GM12878 (cell line): ENCODE results near the gene MAST3. TPM values are rescaled to one million over a fixed set of nuclear protein-coding genes. Genes with fewer than 3 reads are reported as not detected.
A peak's percentile ranks its signal among the peaks of the same experiment; 100 is the strongest.

Experiments
- BRCA1 ChIP-seq: IDR thresholded peaks from 2 replicates; pipeline ENCODE4 v1.6.1; 2011; ENCODE audit warnings: low read depth, low read length, improper control_type of control experiment
- HDAC6 ChIP-seq: fragments of 200-600 bp; sonication (generic); IDR thresholded peaks from one replicate; pipeline ENCODE4 v1.8.0; 2017; ENCODE audit warnings: antibody characterized with exemption; ENCODE audit not compliant: unreplicated experiment
- MEF2B ChIP-seq: fragments of 450-650 bp; IDR thresholded peaks from 2 replicates; pipeline ENCODE4 v1.6.1; 2018; ENCODE audit warnings: mild to moderate bottlenecking, moderate library complexity; ENCODE audit not compliant: partially characterized antibody, poor library complexity, severe bottlenecking
- NFYA ChIP-seq: IDR thresholded peaks from 2 replicates; pipeline ENCODE4 v1.6.1; 2011; ENCODE audit warnings: low read depth, mild to moderate bottlenecking, low read length, improper control_type of control experiment, borderline replicate concordance
- NKRF ChIP-seq: fragments of 450-650 bp; conservative IDR thresholded peaks from 2 replicates; pipeline ENCODE4 v1.6.1; 2017; ENCODE audit warnings: mild to moderate bottlenecking, moderate library complexity
- SIX5 ChIP-seq: IDR thresholded peaks from 2 replicates; pipeline ENCODE4 v1.6.1; 2011; ENCODE audit warnings: mild to moderate bottlenecking, low read depth, low read length, moderate library complexity; ENCODE audit not compliant: severe bottlenecking
- TARDBP ChIP-seq: IDR thresholded peaks from 2 replicates; pipeline ENCODE4 v1.6.1; 2016; ENCODE audit warnings: borderline replicate concordance
- WRNIP1 ChIP-seq: IDR thresholded peaks from 2 replicates; pipeline ENCODE4 v1.6.1; 2011; ENCODE audit warnings: low read depth, low read length, improper control_type of control experiment, borderline replicate concordance
- ZNF687 ChIP-seq: fragments of 450-650 bp; IDR thresholded peaks from 2 replicates; pipeline ENCODE4 v1.6.1; 2017; ENCODE audit warnings: mild to moderate bottlenecking, moderate library complexity
- polyA plus RNA-seq, 11 experiments: library from polyadenylated mRNA; depleted of rRNA in 4 of 11; unstranded in 6 of 11; stranded (reverse) in 5 of 11; fragments of >200 nt; fragmentation: Nextera tagmentation in 4 of 11; fragmentation: Illumina TruSeq in 1 of 11; extraction: Ambion mirVana in 4 of 11; extraction: Trizol in 1 of 11; gene quantifications; 1 replicate in 1 of 11; 2 replicates in 10 of 11; pipeline versions ENCODE4 v1.2.1 to v1.2.3, GENCODE V29; 2011 to 2016; ENCODE audit warnings: inconsistent platforms in 2 of 11, missing spikeins in 2 of 11, low read depth in 1 of 11
- total RNA-seq, 4 experiments: library from RNA; depleted of rRNA in 3 of 4; stranded (reverse); fragments of >200 nt in 3 of 4; fragmentation: Illumina TruSeq in 1 of 4; extraction: Trizol in 1 of 4; gene quantifications; 2 replicates each; pipeline versions ENCODE4 v1.2.1 to v1.2.3, GENCODE V29; 2013 to 2021
- TF ChIP-seq, protein P1 (sequence below): fragments of 450-650 bp; IDR thresholded peaks from 2 replicates; pipeline ENCODE4 v1.6.1; 2017; ENCODE audit warnings: mild to moderate bottlenecking, moderate library complexity
- TF ChIP-seq, protein P2 (sequence below): fragments of 450-650 bp; IDR thresholded peaks from 2 replicates; pipeline ENCODE4 v1.6.1; 2018; ENCODE audit warnings: borderline replicate concordance, mild to moderate bottlenecking; ENCODE audit not compliant: partially characterized antibody
- TF ChIP-seq, protein P3 (sequence below): fragments of 450-650 bp; IDR thresholded peaks from 2 replicates; pipeline ENCODE4 v1.6.1; 2018; ENCODE audit warnings: mild to moderate bottlenecking, low read depth, moderate library complexity; ENCODE audit not compliant: partially characterized antibody

Gene MAST3
- total and polyA plus RNA-seq, 10 of the 15 experiments (the other 5 are each of a cell fraction or from before 2014, with no cell fraction given): 3.0 to 22.2 (median 7.5) TPM

GRCh38 chr19:18152817-18153555, 55.4 kb downstream of the MAST3 start, which contains the start of gene PIK3R2 (continued):
- TF ChIP-seq, protein P1, sequence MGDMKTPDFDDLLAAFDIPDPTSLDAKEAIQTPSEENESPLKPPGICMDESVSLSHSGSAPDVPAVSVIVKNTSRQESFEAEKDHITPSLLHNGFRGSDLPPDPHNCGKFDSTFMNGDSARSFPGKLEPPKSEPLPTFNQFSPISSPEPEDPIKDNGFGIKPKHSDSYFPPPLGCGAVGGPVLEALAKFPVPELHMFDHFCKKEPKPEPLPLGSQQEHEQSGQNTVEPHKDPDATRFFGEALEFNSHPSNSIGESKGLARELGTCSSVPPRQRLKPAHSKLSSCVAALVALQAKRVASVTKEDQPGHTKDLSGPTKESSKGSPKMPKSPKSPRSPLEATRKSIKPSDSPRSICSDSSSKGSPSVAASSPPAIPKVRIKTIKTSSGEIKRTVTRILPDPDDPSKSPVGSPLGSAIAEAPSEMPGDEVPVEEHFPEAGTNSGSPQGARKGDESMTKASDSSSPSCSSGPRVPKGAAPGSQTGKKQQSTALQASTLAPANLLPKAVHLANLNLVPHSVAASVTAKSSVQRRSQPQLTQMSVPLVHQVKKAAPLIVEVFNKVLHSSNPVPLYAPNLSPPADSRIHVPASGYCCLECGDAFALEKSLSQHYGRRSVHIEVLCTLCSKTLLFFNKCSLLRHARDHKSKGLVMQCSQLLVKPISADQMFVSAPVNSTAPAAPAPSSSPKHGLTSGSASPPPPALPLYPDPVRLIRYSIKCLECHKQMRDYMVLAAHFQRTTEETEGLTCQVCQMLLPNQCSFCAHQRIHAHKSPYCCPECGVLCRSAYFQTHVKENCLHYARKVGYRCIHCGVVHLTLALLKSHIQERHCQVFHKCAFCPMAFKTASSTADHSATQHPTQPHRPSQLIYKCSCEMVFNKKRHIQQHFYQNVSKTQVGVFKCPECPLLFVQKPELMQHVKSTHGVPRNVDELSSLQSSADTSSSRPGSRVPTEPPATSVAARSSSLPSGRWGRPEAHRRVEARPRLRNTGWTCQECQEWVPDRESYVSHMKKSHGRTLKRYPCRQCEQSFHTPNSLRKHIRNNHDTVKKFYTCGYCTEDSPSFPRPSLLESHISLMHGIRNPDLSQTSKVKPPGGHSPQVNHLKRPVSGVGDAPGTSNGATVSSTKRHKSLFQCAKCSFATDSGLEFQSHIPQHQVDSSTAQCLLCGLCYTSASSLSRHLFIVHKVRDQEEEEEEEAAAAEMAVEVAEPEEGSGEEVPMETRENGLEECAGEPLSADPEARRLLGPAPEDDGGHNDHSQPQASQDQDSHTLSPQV: peak; percentile 64; the same call in 1 of the 2 replicates
- no peak for TF ChIP-seq WRNIP1
- TF ChIP-seq NFYA: no peak
- peak; percentile 87 for TF ChIP-seq NKRF
- TF ChIP-seq MEF2B: peak; percentile 81
- no peak for TF ChIP-seq TARDBP
- TF ChIP-seq, protein P2, sequence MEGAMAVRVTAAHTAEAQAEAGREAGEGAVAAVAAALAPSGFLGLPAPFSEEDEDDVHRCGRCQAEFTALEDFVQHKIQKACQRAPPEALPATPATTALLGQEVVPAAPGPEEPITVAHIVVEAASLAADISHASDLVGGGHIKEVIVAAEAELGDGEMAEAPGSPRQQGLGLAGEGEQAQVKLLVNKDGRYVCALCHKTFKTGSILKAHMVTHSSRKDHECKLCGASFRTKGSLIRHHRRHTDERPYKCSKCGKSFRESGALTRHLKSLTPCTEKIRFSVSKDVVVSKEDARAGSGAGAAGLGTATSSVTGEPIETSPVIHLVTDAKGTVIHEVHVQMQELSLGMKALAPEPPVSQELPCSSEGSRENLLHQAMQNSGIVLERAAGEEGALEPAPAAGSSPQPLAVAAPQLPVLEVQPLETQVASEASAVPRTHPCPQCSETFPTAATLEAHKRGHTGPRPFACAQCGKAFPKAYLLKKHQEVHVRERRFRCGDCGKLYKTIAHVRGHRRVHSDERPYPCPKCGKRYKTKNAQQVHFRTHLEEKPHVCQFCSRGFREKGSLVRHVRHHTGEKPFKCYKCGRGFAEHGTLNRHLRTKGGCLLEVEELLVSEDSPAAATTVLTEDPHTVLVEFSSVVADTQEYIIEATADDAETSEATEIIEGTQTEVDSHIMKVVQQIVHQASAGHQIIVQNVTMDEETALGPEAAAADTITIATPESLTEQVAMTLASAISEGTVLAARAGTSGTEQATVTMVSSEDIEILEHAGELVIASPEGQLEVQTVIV: no peak
- no peak for TF ChIP-seq HDAC6
- peak; percentile 74 for TF ChIP-seq BRCA1
- TF ChIP-seq, protein P3, sequence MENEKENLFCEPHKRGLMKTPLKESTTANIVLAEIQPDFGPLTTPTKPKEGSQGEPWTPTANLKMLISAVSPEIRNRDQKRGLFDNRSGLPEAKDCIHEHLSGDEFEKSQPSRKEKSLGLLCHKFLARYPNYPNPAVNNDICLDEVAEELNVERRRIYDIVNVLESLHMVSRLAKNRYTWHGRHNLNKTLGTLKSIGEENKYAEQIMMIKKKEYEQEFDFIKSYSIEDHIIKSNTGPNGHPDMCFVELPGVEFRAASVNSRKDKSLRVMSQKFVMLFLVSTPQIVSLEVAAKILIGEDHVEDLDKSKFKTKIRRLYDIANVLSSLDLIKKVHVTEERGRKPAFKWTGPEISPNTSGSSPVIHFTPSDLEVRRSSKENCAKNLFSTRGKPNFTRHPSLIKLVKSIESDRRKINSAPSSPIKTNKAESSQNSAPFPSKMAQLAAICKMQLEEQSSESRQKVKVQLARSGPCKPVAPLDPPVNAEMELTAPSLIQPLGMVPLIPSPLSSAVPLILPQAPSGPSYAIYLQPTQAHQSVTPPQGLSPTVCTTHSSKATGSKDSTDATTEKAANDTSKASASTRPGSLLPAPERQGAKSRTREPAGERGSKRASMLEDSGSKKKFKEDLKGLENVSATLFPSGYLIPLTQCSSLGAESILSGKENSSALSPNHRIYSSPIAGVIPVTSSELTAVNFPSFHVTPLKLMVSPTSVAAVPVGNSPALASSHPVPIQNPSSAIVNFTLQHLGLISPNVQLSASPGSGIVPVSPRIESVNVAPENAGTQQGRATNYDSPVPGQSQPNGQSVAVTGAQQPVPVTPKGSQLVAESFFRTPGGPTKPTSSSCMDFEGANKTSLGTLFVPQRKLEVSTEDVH: no peak
- TF ChIP-seq SIX5: no peak
- TF ChIP-seq ZNF687: peak; percentile 67
